GM23248 (cell line): ENCODE results near the gene PIWIL4.

Experiments used
- EZH2 ChIP-seq: fragments of 200-600 bp; sonication (generic); IDR thresholded peaks from 2 replicates; pipeline ENCODE4 v1.6.1; 2018; ENCODE audit warnings: antibody characterized with exemption, mild to moderate bottlenecking; ENCODE audit not compliant: insufficient read depth, poor library complexity, severe bottlenecking
- EZH2phosphoT487 ChIP-seq: fragments of 200-600 bp; sonication (generic); IDR thresholded peaks from 2 replicates; pipeline ENCODE4 v1.6.1; 2018; ENCODE audit warnings: antibody characterized with exemption, moderate library complexity, mild to moderate bottlenecking, low read depth; ENCODE audit not compliant: insufficient read depth

DNA sequence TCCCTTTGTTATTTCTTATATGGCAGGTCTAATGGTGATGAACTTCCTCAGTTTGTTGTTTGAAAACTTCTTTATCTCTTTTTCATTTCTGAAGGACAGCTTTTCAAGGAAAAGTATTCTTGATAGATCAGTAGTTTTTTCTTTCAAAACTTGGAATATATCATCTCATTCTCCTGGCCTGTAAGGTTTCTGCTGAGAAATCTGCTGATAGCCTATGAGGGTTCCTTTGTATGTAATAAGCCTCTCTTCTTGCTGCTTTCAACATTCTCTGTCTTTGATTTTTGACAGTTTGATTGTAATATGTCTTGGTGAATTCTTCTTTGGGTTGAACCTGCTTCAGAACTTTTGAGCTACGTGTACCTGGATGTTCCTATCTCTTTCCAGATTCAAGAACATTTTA, 46.0 kb downstream of the PIWIL4 start:
- no peak for TF ChIP-seq EZH2
- no peak for TF ChIP-seq EZH2phosphoT487
